OCI-LY3 (cell line): ENCODE measurements around the gene MT1A.

Experiments used
- H2AFZ ChIP-seq: fragments of 200-600, 300-600 bp; shearing (Covaris generic); 2 replicates; pipeline ENCODE4 v1.6.0; 2014; ENCODE audit warnings: antibody characterized with exemption, low read depth, low read length
- H3K27ac ChIP-seq: fragments of 200-600, 300-600 bp; sonication (generic); 2 replicates; pipeline ENCODE4 v1.5.1; 2014; ENCODE audit warnings: mild to moderate bottlenecking, low read length, moderate library complexity, mixed read lengths
- H3K27me3 ChIP-seq: fragments of 200-600, 300-600 bp; sonication (generic); 2 replicates; pipeline ENCODE4 v1.6.1; 2014; ENCODE audit warnings: low read depth, low read length, mixed read lengths
- H3K36me3 ChIP-seq: fragments of 200-600, 300-600 bp; sonication (generic); replicated peaks from 2 replicates; pipeline ENCODE3; 2014; ENCODE audit warnings: low read depth, low read length, mixed read lengths
- H3K4me1 ChIP-seq: fragments of 300-600, 200-600 bp; sonication (generic); 2 replicates; pipeline ENCODE4 v1.6.1; 2014; ENCODE audit warnings: low read length, mixed read lengths
- H3K4me2 ChIP-seq: fragments of 200-600, 300-600 bp; sonication (generic); 2 replicates; pipeline ENCODE4 v1.6.1; 2014; ENCODE audit warnings: low read length, mixed read lengths
- H3K4me3 ChIP-seq: fragments of 300-600, 200-600 bp; sonication (generic); 2 replicates; pipeline ENCODE4 v1.5.1; 2014; ENCODE audit warnings: antibody characterized with exemption, mild to moderate bottlenecking, low read length, moderate library complexity
- H3K79me2 ChIP-seq: fragments of 300-600, 200-600 bp; shearing (Covaris generic); 2 replicates; pipeline ENCODE4 v1.6.1; 2014; ENCODE audit warnings: mild to moderate bottlenecking, low read length, mixed read lengths
- H3K9ac ChIP-seq: fragments of 300-600, 200-600 bp; shearing (Covaris generic); 2 replicates; pipeline ENCODE4 v1.6.0; 2014; ENCODE audit warnings: mild to moderate bottlenecking, low read length, moderate library complexity
- H3K9me3 ChIP-seq: fragments of 200-600, 300-600 bp; shearing (Covaris generic); 2 replicates; pipeline ENCODE4 v1.6.1; 2014; ENCODE audit warnings: low read length, mixed read lengths; ENCODE audit not compliant: insufficient read depth
- H4K20me1 ChIP-seq: fragments of 200-600, 300-600 bp; sonication (generic); 2 replicates; pipeline ENCODE4 v1.6.1; 2016; ENCODE audit warnings: low read length, mixed read lengths; ENCODE audit not compliant: insufficient read depth
- EZH2phosphoT487 ChIP-seq: fragments of 200-600 bp; shearing (Covaris generic); IDR thresholded peaks from 2 replicates; pipeline ENCODE4 v1.6.1; 2018; ENCODE audit warnings: antibody characterized with exemption, mixed run types, low read depth
- TF ChIP-seq, protein P1 (sequence below): fragments of 200-600, 300-600 bp; sonication (generic); IDR thresholded peaks from 2 replicates; pipeline ENCODE4 v1.5.1; 2014; ENCODE audit warnings: antibody characterized with exemption, low read length, low read depth

MT1A gene

DNA sequence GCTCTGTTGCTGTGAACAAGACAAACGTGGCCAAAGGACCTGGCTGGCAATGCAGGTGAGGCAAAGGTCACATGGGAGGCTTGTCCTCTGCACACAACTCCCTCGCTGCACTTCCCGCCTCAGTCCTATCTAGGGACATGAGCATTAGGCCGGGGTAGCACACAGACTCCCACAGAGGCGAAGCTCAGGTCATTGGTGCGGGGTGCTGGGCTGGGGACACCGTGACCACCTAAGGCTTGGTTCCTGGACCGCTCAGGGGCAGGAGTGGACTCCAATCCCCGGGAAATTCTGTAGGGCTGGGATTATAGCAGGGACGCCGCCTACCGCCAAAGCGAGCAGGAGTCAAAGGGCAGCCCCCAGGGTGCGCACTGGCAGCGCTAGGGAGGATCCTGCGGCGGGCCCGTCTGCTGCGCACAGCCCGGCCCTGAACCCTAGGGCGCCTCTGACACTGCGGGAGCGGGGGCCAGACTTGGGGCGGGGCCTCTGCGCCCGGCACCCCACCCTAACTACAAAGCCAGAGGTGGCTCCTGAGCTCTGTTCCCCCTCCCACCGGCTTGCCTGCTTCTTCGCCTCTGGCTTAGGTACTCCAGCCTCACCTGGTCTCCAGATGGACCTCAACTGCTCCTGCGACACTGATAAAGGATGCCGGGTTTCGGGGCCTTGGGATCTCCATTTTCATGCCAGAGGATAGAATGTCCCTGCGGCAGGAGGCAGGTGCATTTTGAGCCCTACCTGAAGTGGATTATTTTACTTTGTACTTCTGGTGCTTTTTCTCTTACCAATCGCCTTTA is 9.4 kb downstream of the MT1A start:
- Histone ChIP-seq H2AFZ (no peak overlapping the region), H3K4me2 (no peak overlapping the region), H3K9ac (no peak overlapping the region), H3K4me3 (no peak overlapping the region), H3K27me3 (peaks cover 42% of the 10 kb centered on the region), H3K27ac (no peak overlapping the region), H3K4me1 (peaks cover 9% of the 10 kb centered on the region), H3K36me3 (no peaks in the 10 kb centered on the region), H4K20me1 (no peaks in the 10 kb centered on the region), H3K9me3 (no peaks in the 10 kb centered on the region), H3K79me2 (no peaks in the 10 kb centered on the region)
- no peak for TF ChIP-seq EZH2phosphoT487
- TF ChIP-seq, protein P1, sequence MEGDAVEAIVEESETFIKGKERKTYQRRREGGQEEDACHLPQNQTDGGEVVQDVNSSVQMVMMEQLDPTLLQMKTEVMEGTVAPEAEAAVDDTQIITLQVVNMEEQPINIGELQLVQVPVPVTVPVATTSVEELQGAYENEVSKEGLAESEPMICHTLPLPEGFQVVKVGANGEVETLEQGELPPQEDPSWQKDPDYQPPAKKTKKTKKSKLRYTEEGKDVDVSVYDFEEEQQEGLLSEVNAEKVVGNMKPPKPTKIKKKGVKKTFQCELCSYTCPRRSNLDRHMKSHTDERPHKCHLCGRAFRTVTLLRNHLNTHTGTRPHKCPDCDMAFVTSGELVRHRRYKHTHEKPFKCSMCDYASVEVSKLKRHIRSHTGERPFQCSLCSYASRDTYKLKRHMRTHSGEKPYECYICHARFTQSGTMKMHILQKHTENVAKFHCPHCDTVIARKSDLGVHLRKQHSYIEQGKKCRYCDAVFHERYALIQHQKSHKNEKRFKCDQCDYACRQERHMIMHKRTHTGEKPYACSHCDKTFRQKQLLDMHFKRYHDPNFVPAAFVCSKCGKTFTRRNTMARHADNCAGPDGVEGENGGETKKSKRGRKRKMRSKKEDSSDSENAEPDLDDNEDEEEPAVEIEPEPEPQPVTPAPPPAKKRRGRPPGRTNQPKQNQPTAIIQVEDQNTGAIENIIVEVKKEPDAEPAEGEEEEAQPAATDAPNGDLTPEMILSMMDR, result no peak

DNA sequence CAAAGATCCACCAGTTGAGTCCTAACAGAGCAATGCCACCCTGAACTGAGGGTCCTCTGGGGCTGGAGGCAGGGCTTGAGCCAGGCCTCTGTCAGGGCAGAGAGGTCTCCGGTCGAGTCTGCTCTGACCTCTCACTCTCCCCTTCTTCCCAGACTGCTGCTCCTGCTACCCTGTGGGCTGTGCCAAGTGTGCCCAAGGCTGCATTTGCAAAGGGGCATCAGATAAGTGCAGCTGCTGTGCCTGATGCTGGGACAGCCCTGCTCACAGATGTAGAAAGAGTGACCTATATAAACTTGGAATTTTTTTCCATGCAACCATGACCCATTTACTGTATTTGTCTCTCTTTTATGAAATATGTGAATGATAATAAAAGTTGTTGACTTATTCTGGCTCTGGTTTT is 10.8 kb downstream of the MT1A start:
- Histone ChIP-seq H2AFZ (no peak overlapping the region), H3K4me2 (no peak overlapping the region), H3K9me3 (no peaks in the 10 kb centered on the region), H3K36me3 (no peaks in the 10 kb centered on the region), H3K9ac (no peak overlapping the region), H3K4me1 (peaks cover 2% of the 10 kb centered on the region; the same call in 1 of the 2 replicates), H3K27ac (no peak overlapping the region), H3K4me3 (no peak overlapping the region), H3K27me3 (peaks cover 44% of the 10 kb centered on the region), H3K79me2 (no peaks in the 10 kb centered on the region), H4K20me1 (no peaks in the 10 kb centered on the region)
- TF ChIP-seq EZH2phosphoT487, result no peak
- TF ChIP-seq, protein P1, result no peak

DNA sequence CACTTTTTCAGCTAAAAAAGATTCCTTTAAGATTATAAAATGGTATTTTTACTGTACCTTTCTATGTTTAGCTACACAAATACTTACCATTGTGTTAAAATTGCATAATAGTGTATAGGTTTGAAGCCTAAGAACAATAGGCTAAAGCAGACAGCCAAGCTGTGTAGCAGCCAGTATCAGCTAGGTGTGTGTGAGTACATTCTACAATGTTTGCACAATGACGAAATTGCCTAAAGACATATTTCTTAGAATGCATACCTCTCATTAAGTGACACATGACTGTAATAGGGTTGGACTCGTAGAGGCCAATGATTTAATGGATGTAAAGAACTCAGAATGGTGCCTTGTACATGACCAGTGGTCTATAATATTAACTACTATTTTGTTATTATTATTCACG is 11.4 kb downstream of the MT1A start:
- Histone ChIP-seq H3K27me3 (peaks cover 38% of the 10 kb centered on the region), H3K9me3 (no peaks in the 10 kb centered on the region), H3K9ac (no peak overlapping the region), H3K4me2 (no peak overlapping the region), H3K36me3 (no peaks in the 10 kb centered on the region), H3K27ac (no peak overlapping the region), H3K4me3 (no peak overlapping the region), H3K4me1 (peaks cover 2% of the 10 kb centered on the region; the same call in 1 of the 2 replicates), H2AFZ (no peak overlapping the region), H3K79me2 (no peaks in the 10 kb centered on the region), H4K20me1 (no peaks in the 10 kb centered on the region)
- TF ChIP-seq, protein P1, result no peak
- no peak for TF ChIP-seq EZH2phosphoT487

DNA sequence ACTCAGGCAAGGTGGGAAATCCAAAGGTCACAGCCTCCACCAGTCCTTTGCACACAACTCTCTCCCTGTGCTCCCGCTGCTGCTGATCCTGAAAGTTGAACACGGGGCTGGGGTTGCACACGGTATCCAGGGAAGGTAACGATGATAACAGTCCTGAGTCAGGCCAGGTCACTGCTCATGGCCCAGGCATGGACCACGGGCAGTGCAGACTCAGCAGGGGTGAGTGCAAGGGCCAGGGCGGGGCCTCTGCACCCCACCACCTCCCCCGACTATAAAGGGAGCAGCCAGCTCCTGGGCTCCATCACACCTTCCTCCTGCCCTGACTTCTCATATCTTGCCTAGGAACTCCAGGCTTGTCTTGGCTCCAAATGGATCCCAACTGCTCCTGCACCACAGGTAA is 13.1 kb downstream of the MT1A start, which contains the start of gene MT1B:
Gene MT1B (plus strand): TSS at position 301 of the 400 bp plus-strand sequence. CDS start 68 bp downstream, at position 369.
- Histone ChIP-seq H3K4me2 (no peak within 1 kb of the TSS), H3K9me3 (no peaks in the 10 kb centered on the region), H4K20me1 (no peaks in the 10 kb centered on the region), H3K36me3 (no peaks in the 10 kb centered on the region), H3K79me2 (no peaks in the 10 kb centered on the region), H3K27ac (no peak within 1 kb of the TSS), H3K9ac (no peak within 1 kb of the TSS), H2AFZ (no peak within 1 kb of the TSS), H3K27me3 (peaks cover 28% of the 10 kb centered on the region), H3K4me3 (no peak within 1 kb of the TSS), H3K4me1 (peaks cover 2% of the 10 kb centered on the region; the same call in 1 of the 2 replicates)
- no peak for TF ChIP-seq EZH2phosphoT487
- TF ChIP-seq, protein P1, result no peak
